ENCODE measurements around the gene ABCA13.

DNA sequence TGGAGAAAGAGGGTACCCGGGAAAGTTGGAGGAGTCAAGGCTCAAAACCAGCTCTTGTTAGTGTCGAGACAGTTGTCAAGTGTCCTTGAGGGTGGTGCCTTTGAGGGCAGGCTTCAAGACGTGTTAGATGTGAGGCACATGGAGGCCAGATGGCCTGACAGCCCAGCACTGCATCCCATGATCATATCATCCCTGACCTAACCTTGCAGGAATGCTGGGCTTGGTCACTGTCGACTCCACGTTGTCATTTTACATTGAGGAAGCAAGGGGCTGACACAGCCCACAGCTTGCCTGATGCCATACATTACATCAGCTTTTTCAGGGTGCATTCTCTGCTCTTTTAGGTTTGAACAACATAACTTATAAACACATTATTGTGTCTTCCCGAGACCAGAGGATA, 114.1 kb downstream of the ABCA13 start:
- TF ChIP-seq, protein P1, sequence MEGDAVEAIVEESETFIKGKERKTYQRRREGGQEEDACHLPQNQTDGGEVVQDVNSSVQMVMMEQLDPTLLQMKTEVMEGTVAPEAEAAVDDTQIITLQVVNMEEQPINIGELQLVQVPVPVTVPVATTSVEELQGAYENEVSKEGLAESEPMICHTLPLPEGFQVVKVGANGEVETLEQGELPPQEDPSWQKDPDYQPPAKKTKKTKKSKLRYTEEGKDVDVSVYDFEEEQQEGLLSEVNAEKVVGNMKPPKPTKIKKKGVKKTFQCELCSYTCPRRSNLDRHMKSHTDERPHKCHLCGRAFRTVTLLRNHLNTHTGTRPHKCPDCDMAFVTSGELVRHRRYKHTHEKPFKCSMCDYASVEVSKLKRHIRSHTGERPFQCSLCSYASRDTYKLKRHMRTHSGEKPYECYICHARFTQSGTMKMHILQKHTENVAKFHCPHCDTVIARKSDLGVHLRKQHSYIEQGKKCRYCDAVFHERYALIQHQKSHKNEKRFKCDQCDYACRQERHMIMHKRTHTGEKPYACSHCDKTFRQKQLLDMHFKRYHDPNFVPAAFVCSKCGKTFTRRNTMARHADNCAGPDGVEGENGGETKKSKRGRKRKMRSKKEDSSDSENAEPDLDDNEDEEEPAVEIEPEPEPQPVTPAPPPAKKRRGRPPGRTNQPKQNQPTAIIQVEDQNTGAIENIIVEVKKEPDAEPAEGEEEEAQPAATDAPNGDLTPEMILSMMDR (IDR thresholded peaks at IDR 0.05; ENCODE audit: extremely low read depth in 1 of 2, insufficient read depth in 1 of 2, low read depth in 1 of 2, low read length in 2 of 2): no peak
- TF ChIP-seq, protein P2, sequence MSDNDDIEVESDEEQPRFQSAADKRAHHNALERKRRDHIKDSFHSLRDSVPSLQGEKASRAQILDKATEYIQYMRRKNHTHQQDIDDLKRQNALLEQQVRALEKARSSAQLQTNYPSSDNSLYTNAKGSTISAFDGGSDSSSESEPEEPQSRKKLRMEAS (IDR thresholded peaks at IDR 0.05; ENCODE audit: insufficient read depth, insufficient read length): no peak
- TF ChIP-seq POLR2A (IDR thresholded peaks at IDR 0.05; ENCODE audit: low read depth, low read length) (no peak), EZH2 (IDR thresholded peaks at IDR 0.05; ENCODE audit: borderline replicate concordance, low read depth, low read length, severe bottlenecking) (no peak), POLR2AphosphoS5 (IDR thresholded peaks at IDR 0.05; ENCODE audit: insufficient read depth, low read depth, low read length) (no peak), JUN (IDR thresholded peaks at IDR 0.05; ENCODE audit: borderline replicate concordance, insufficient read depth, insufficient read length, low read depth) (no peak)
